ENCODE results near the gene MS4A4A. TPM values are rescaled to one million over a fixed set of nuclear protein-coding genes. Genes with fewer than 3 reads are reported as not detected.

The MS4A4A gene
- total RNA-seq, 2 experiments from 2014 or later, result not detected

DNA sequence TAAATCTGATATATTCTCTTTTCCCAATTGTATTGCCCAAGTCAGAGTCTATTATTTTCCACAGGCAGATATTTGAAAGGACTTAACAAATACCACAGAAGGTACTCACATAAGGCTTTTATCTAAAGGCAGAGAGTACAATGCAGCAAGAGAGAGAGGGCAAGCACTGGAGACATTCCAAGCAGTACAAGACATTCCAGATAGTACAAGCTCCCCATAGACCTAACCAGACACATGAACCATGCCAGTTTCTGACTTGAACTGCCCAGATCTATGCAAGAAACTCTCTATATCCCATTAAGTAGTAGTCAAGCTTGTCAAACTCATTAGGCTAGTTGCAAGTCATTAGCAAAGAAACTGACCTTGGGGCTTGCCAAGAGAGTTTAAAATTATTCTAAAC is 35.4 kb downstream of the MS4A4A start:
- H3K27me3 ChIP-seq (ENCODE audit: control insufficient read depth in 1 of 2, insufficient read depth in 2 of 2, low read length in 2 of 2), result peaks cover 4 to 8% of the 10 kb centered on the region in 2 experiments
- no peak overlapping the region for H3K27ac ChIP-seq (ENCODE audit: low read depth in 1 of 2, low read length in 2 of 2)
- TF ChIP-seq, protein P1, sequence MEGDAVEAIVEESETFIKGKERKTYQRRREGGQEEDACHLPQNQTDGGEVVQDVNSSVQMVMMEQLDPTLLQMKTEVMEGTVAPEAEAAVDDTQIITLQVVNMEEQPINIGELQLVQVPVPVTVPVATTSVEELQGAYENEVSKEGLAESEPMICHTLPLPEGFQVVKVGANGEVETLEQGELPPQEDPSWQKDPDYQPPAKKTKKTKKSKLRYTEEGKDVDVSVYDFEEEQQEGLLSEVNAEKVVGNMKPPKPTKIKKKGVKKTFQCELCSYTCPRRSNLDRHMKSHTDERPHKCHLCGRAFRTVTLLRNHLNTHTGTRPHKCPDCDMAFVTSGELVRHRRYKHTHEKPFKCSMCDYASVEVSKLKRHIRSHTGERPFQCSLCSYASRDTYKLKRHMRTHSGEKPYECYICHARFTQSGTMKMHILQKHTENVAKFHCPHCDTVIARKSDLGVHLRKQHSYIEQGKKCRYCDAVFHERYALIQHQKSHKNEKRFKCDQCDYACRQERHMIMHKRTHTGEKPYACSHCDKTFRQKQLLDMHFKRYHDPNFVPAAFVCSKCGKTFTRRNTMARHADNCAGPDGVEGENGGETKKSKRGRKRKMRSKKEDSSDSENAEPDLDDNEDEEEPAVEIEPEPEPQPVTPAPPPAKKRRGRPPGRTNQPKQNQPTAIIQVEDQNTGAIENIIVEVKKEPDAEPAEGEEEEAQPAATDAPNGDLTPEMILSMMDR (IDR thresholded peaks at IDR 0.05), result no peak
- H3K4me3 Mint-ChIP-seq, result no peak overlapping the region
- DNase-seq (no peak), ATAC-seq (ENCODE audit: poor library complexity) (no peak)
- no peaks in the 10 kb centered on the region for H3K4me1 Mint-ChIP-seq (ENCODE audit: low read depth)
- H3K36me3 Mint-ChIP-seq (ENCODE audit: low read depth), result no peaks in the 10 kb centered on the region
- CTCF ChIA-PET, result no interaction called here
- H3K27ac Mint-ChIP-seq, result no peak overlapping the region
- H3K9me3 ChIP-seq (ENCODE audit: control insufficient read depth in 1 of 2, insufficient read depth in 1 of 2, low read length in 2 of 2), result peaks cover 10 to 13% of the 10 kb centered on the region in 2 experiments
- H3K27me3 Mint-ChIP-seq, result peaks cover 13% of the 10 kb centered on the region
- no peaks in the 10 kb centered on the region for H3K4me1 ChIP-seq (ENCODE audit: insufficient read depth, low read length)
- POLR2A ChIA-PET, result no interaction called here
- intact Hi-C loops (cut with DNase I, micrococcal nuclease), result no loop called here
- peaks cover 12% of the 10 kb centered on the region for H3K9me3 Mint-ChIP-seq
- no peak overlapping the region for H3K4me3 ChIP-seq (ENCODE audit: low read length)
- H3K36me3 ChIP-seq (ENCODE audit: insufficient read depth, low read length), result no peaks in the 10 kb centered on the region

DNA sequence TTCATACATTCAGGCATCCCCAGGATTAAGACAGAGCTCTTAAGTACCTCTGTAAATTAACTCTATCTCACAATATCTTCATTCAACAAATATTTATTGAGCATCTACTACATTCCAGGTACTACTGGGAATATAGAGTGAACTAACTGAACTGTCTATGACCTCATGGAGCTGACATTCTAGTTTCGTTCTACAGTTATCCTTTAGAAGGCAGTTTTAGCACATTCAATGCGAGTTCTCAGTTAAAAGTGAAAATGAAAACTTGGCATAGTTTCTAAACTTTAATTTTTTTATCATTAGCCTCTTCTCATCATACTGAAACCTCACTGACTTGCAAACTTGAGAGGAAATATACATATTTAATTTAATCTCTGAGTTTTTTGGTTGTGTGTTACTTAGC is 35.9 kb downstream of the MS4A4A start:
- intact Hi-C loops (cut with DNase I, micrococcal nuclease), result no loop called here
- Mint-ChIP-seq H3K4me3 (no peak overlapping the region), H3K27ac (no peak overlapping the region), H3K9me3 (peaks cover 12% of the 10 kb centered on the region), H3K27me3 (peaks cover 18% of the 10 kb centered on the region), H3K36me3 (ENCODE audit: low read depth) (no peaks in the 10 kb centered on the region), H3K4me1 (ENCODE audit: low read depth) (no peaks in the 10 kb centered on the region)
- POLR2A ChIA-PET, result no interaction called here
- no peak for DNase-seq
- H3K27ac ChIP-seq (ENCODE audit: low read depth in 1 of 2, low read length in 2 of 2), result no peak overlapping the region
- H3K4me1 ChIP-seq (ENCODE audit: insufficient read depth, low read length), result no peaks in the 10 kb centered on the region
- peaks cover 4 to 8% of the 10 kb centered on the region in 2 experiments for H3K27me3 ChIP-seq (ENCODE audit: control insufficient read depth in 1 of 2, insufficient read depth in 2 of 2, low read length in 2 of 2)
- TF ChIP-seq, protein P1 (IDR thresholded peaks at IDR 0.05), result no peak
- no peak overlapping the region for H3K4me3 ChIP-seq (ENCODE audit: low read length)
- CTCF ChIA-PET, result no interaction called here
- H3K9me3 ChIP-seq (ENCODE audit: control insufficient read depth in 1 of 2, insufficient read depth in 1 of 2, low read length in 2 of 2), result peaks cover 10 to 13% of the 10 kb centered on the region in 2 experiments
- H3K36me3 ChIP-seq (ENCODE audit: insufficient read depth, low read length), result no peaks in the 10 kb centered on the region
- ATAC-seq (ENCODE audit: poor library complexity), result no peak

DNA sequence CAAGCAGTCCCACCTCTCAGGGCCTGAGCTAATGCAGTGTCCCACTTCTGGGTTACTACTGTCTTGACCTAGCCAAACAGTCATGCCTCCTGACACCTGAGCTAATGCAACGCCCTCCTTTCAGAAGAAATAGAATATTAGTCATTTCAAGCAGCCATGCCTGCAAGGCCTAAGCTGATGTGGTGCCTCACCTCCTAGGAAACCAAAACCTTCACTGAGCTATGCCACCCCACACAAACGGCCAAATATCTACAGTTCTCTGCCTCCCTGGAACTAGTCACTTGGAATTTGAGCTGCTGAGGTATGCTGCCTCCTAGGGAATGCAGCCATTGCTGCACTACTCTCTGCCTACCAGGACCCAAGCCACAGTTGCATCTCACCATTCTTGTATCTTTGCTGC is 38.3 kb downstream of the MS4A4A start:
- H3K4me1 ChIP-seq (ENCODE audit: insufficient read depth, low read length), result no peaks in the 10 kb centered on the region
- no peak overlapping the region for H3K4me3 Mint-ChIP-seq
- ChIA-PET POLR2A (no interaction called here), CTCF (no interaction called here)
- no peak overlapping the region for H3K27ac ChIP-seq (ENCODE audit: low read depth in 1 of 2, low read length in 2 of 2)
- H3K9me3 Mint-ChIP-seq, result peaks cover 18% of the 10 kb centered on the region
- intact Hi-C loops (cut with DNase I, micrococcal nuclease), result no loop called here
- peaks cover 28% of the 10 kb centered on the region for H3K27me3 Mint-ChIP-seq
- no peaks in the 10 kb centered on the region for H3K4me1 Mint-ChIP-seq (ENCODE audit: low read depth)
- no peaks in the 10 kb centered on the region for H3K36me3 ChIP-seq (ENCODE audit: insufficient read depth, low read length)
- ATAC-seq (ENCODE audit: poor library complexity) (no peak), DNase-seq (no peak)
- no peaks in the 10 kb centered on the region for H3K36me3 Mint-ChIP-seq (ENCODE audit: low read depth)
- H3K4me3 ChIP-seq (ENCODE audit: low read length), result no peak overlapping the region
- H3K27me3 ChIP-seq (ENCODE audit: control insufficient read depth in 1 of 2, insufficient read depth in 2 of 2, low read length in 2 of 2), result peaks cover 4 to 8% of the 10 kb centered on the region in 2 experiments
- H3K9me3 ChIP-seq (ENCODE audit: control insufficient read depth in 1 of 2, insufficient read depth in 1 of 2, low read length in 2 of 2), result peaks cover 10 to 13% of the 10 kb centered on the region in 2 experiments
- no peak overlapping the region for H3K27ac Mint-ChIP-seq
- TF ChIP-seq, protein P1 (IDR thresholded peaks at IDR 0.05), result no peak

Data from CD4-positive, alpha-beta T cell (primary cell).